ENCODE data around the gene IFIT3.

Gene IFIT3

GRCh38 chr10:89279421-89279869 is 48.4 kb upstream of the IFIT3 start:
- peak; percentile 54; the same call in 1 of the 2 replicates for TF ChIP-seq YY1 (IDR thresholded peaks at IDR 0.05; ENCODE audit: low read depth)
- TF ChIP-seq FOXM1 (IDR thresholded peaks at IDR 0.05; ENCODE audit: borderline replicate concordance, low read depth) = peak; percentile 97
- no peak for TF ChIP-seq CREB1 (IDR thresholded peaks at IDR 0.05; ENCODE audit: low read depth)
- TF ChIP-seq REST (IDR thresholded peaks at IDR 0.05; ENCODE audit: low read depth) = no peak
- peak; percentile 95 for TF ChIP-seq TCF12 (IDR thresholded peaks at IDR 0.05; ENCODE audit: low read depth)
- TF ChIP-seq CEBPB (IDR thresholded peaks at IDR 0.05) = peak; percentile 67
- peak; percentile 100 for TF ChIP-seq NFIC (IDR thresholded peaks at IDR 0.05)
- peak; percentile 34; the same call in 1 of the 2 replicates for TF ChIP-seq RAD21 (IDR thresholded peaks at IDR 0.05; ENCODE audit: low read depth)
- TF ChIP-seq, protein P1, sequence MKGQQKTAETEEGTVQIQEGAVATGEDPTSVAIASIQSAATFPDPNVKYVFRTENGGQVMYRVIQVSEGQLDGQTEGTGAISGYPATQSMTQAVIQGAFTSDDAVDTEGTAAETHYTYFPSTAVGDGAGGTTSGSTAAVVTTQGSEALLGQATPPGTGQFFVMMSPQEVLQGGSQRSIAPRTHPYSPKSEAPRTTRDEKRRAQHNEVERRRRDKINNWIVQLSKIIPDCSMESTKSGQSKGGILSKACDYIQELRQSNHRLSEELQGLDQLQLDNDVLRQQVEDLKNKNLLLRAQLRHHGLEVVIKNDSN (IDR thresholded peaks at IDR 0.05) = no peak
- TF ChIP-seq EGR1 (IDR thresholded peaks at IDR 0.05) = no peak
- peak; percentile 86 for TF ChIP-seq TEAD4 (IDR thresholded peaks at IDR 0.05)
- peak; percentile 77; the same call in 1 of the 2 replicates for TF ChIP-seq ZBTB7A (IDR thresholded peaks at IDR 0.05; ENCODE audit: low read depth)
- no peak for TF ChIP-seq TAF1 (IDR thresholded peaks at IDR 0.05; ENCODE audit: low read depth)
- TF ChIP-seq MAX (IDR thresholded peaks at IDR 0.05) = peak; percentile 39
- peak; percentile 98 for TF ChIP-seq EP300 (IDR thresholded peaks at IDR 0.05; ENCODE audit: borderline replicate concordance)

GRCh38 chr10:89280508-89280907 is 47.3 kb upstream of the IFIT3 start:
- TF ChIP-seq YY1 (IDR thresholded peaks at IDR 0.05; ENCODE audit: low read depth) = no peak
- no peak for TF ChIP-seq RAD21 (IDR thresholded peaks at IDR 0.05; ENCODE audit: low read depth)
- TF ChIP-seq, protein P1 (IDR thresholded peaks at IDR 0.05) = no peak
- TF ChIP-seq TEAD4 (IDR thresholded peaks at IDR 0.05) = no peak
- TF ChIP-seq EGR1 (IDR thresholded peaks at IDR 0.05) = no peak
- no peak for TF ChIP-seq EP300 (IDR thresholded peaks at IDR 0.05; ENCODE audit: borderline replicate concordance)
- TF ChIP-seq REST (IDR thresholded peaks at IDR 0.05; ENCODE audit: low read depth) = no peak
- TF ChIP-seq FOXM1 (IDR thresholded peaks at IDR 0.05; ENCODE audit: borderline replicate concordance, low read depth) = no peak
- no peak for TF ChIP-seq NFIC (IDR thresholded peaks at IDR 0.05)
- no peak for TF ChIP-seq CREB1 (IDR thresholded peaks at IDR 0.05; ENCODE audit: low read depth)
- TF ChIP-seq MAX (IDR thresholded peaks at IDR 0.05) = no peak
- TF ChIP-seq ZBTB7A (IDR thresholded peaks at IDR 0.05; ENCODE audit: low read depth) = no peak
- TF ChIP-seq TCF12 (IDR thresholded peaks at IDR 0.05; ENCODE audit: low read depth) = no peak
- TF ChIP-seq CEBPB (IDR thresholded peaks at IDR 0.05) = no peak
- TF ChIP-seq TAF1 (IDR thresholded peaks at IDR 0.05; ENCODE audit: low read depth) = no peak

- TF ChIP-seq RAD21 (IDR thresholded peaks at IDR 0.05; ENCODE audit: low read depth) = no peak
- peak; percentile 63 for TF ChIP-seq NFIC (IDR thresholded peaks at IDR 0.05)
These were observed 46.0 kb upstream of the IFIT3 start for GRCh38 chr10:89281606-89282395.

- TF ChIP-seq MAX (IDR thresholded peaks at IDR 0.05) = peak; percentile 67
- TF ChIP-seq FOXM1 (IDR thresholded peaks at IDR 0.05; ENCODE audit: borderline replicate concordance, low read depth) = peak; percentile 16; the same call in 1 of the 2 replicates
- TF ChIP-seq CEBPB (IDR thresholded peaks at IDR 0.05) = no peak
- TF ChIP-seq NFIC (IDR thresholded peaks at IDR 0.05) = no peak; the same call in none of the 2 replicates
- peak; percentile 12; the same call in 1 of the 2 replicates for TF ChIP-seq TCF12 (IDR thresholded peaks at IDR 0.05; ENCODE audit: low read depth)
- TF ChIP-seq YY1 (IDR thresholded peaks at IDR 0.05; ENCODE audit: low read depth) = no peak
- TF ChIP-seq ZBTB7A (IDR thresholded peaks at IDR 0.05; ENCODE audit: low read depth) = no peak
- TF ChIP-seq EGR1 (IDR thresholded peaks at IDR 0.05) = no peak
- TF ChIP-seq, protein P1 (IDR thresholded peaks at IDR 0.05) = no peak
These were observed 44.5 kb upstream of the IFIT3 start for GRCh38 chr10:89283025-89283935.

Data from Ishikawa (cell line).